GM23338 (cell line): Measurements from ENCODE around the gene ZNF581. TPM values are rescaled to one million over a fixed set of nuclear protein-coding genes. Genes with fewer than 3 reads are reported as not detected.

Source experiments
- ATAC-seq: fragments of 200-7000 bp; cut with Tn5 transposase; 3 replicates; pipeline ENCODE4 v1.9.1; 2020
- DNase-seq: peaks from one replicate; pipeline ENCODE4 v3.0.0-alpha.2; 2015; ENCODE audit warnings: low spot score
- H2AFZ ChIP-seq: fragments of 200-600 bp; sonication (generic); 2 replicates; pipeline ENCODE4 v1.8.0; 2016; ENCODE audit warnings: antibody characterized with exemption, mild to moderate bottlenecking, moderate library complexity
- H3F3A ChIP-seq: fragments of 200-600 bp; sonication (generic); replicated peaks from 2 replicates; pipeline ENCODE4 v1.8.0; 2017; ENCODE audit warnings: antibody characterized with exemption, mixed run types, low read depth
- H3K27ac ChIP-seq: fragments of 200-600 bp; sonication (generic); 2 replicates; pipeline ENCODE4 v1.6.1; 2016; ENCODE audit warnings: low read depth
- H3K27me3 ChIP-seq: fragments of 200-600 bp; sonication (generic); 2 replicates; pipeline ENCODE4 v1.8.0; 2016; ENCODE audit warnings: mild to moderate bottlenecking, mixed run types, moderate library complexity; ENCODE audit not compliant: insufficient read depth
- H3K36me3 ChIP-seq: fragments of 200-600 bp; sonication (generic); 2 replicates; pipeline ENCODE4 v1.8.0; 2016; ENCODE audit warnings: mild to moderate bottlenecking; ENCODE audit not compliant: insufficient read depth
- H3K4me1 ChIP-seq: fragments of 200-600 bp; sonication (generic); 2 replicates; pipeline ENCODE4 v1.8.0; 2016; ENCODE audit warnings: mild to moderate bottlenecking, moderate library complexity; ENCODE audit not compliant: insufficient read depth
- H3K4me2 ChIP-seq: fragments of 200-600 bp; sonication (generic); 2 replicates; pipeline ENCODE4 v1.7.1; 2017; ENCODE audit warnings: mixed run types
- H3K4me3 ChIP-seq: fragments of 200-600 bp; sonication (generic); 2 replicates; pipeline ENCODE4 v1.6.1; 2016; ENCODE audit warnings: mixed run types
- H3K79me2 ChIP-seq: fragments of 200-600 bp; sonication (generic); replicated peaks from 2 replicates; pipeline ENCODE4 v1.8.0; 2017; ENCODE audit warnings: mild to moderate bottlenecking; ENCODE audit not compliant: insufficient read depth
- H3K9me2 ChIP-seq: fragments of 200-600 bp; sonication (generic); 2 replicates; pipeline ENCODE4 v1.8.0; 2017; ENCODE audit not compliant: insufficient read depth
- H4K20me1 ChIP-seq: fragments of 200-600 bp; sonication (generic); replicated peaks from 2 replicates; pipeline ENCODE4 v1.8.0; 2017; ENCODE audit warnings: mild to moderate bottlenecking; ENCODE audit not compliant: insufficient read depth
- H3K27ac Mint-ChIP-seq: 2 replicates; pipeline ENCODE4 v1.8.0; 2020; ENCODE audit warnings: inconsistent platforms, mild to moderate bottlenecking, moderate library complexity, mixed read lengths
- H3K27me3 Mint-ChIP-seq: 3 replicates; pipeline ENCODE4 v1.8.0; 2022; ENCODE audit warnings: low read depth, mild to moderate bottlenecking, moderate library complexity, mixed read lengths, inconsistent platforms; ENCODE audit not compliant: insufficient read depth, poor library complexity
- H3K36me3 Mint-ChIP-seq: 3 replicates; pipeline ENCODE4 v1.8.0; 2021; ENCODE audit warnings: low read depth, mild to moderate bottlenecking, inconsistent platforms, moderate library complexity, mixed read lengths
- H3K4me1 Mint-ChIP-seq: 3 replicates; pipeline ENCODE4 v1.8.0; 2020; ENCODE audit warnings: mild to moderate bottlenecking, inconsistent platforms, mixed read lengths
- H3K4me3 Mint-ChIP-seq: 3 replicates; pipeline ENCODE4 v1.8.0; 2021; ENCODE audit warnings: moderate library complexity, mild to moderate bottlenecking, inconsistent platforms, mixed read lengths
- H3K9me3 Mint-ChIP-seq: 3 replicates; pipeline ENCODE4 v1.8.0; 2020; ENCODE audit warnings: moderate library complexity, mild to moderate bottlenecking, inconsistent platforms, mixed read lengths
- CREB1 ChIP-seq: fragments of 250-450 bp; sonication (Bioruptor Pico); IDR thresholded peaks from 2 replicates; pipeline ENCODE4 v1.5.0; 2020; ENCODE audit warnings: low read depth, mild to moderate bottlenecking, moderate library complexity
- CTCF ChIP-seq, 2 experiments: fragments of 200-600 bp in 1 of 2; sonication (generic) in 1 of 2; conservative IDR thresholded peaks; 2 replicates each; pipeline versions ENCODE4 v1.5.1 to v1.6.1; 2016 to 2017; ENCODE audit warnings: antibody characterized with exemption in 2 of 2, low read depth in 2 of 2, mild to moderate bottlenecking in 2 of 2, moderate library complexity in 1 of 2
- ETS1 ChIP-seq: IDR thresholded peaks from 2 replicates; pipeline ENCODE4 v1.6.1; 2016; ENCODE audit warnings: antibody characterized with exemption
- EZH2 ChIP-seq: fragments of 200-600 bp; sonication (generic); IDR thresholded peaks from one replicate; pipeline ENCODE4 v1.8.0; 2017; ENCODE audit warnings: antibody characterized with exemption, mild to moderate bottlenecking, low read depth; ENCODE audit not compliant: unreplicated experiment
- EZH2phosphoT487 ChIP-seq: fragments of 200-600 bp; sonication (generic); IDR thresholded peaks from one replicate; pipeline ENCODE4 v1.8.1; 2018; ENCODE audit warnings: antibody characterized with exemption; ENCODE audit not compliant: unreplicated experiment
- JUNB ChIP-seq: IDR thresholded peaks from one replicate; pipeline ENCODE4 v1.6.1; 2016; ENCODE audit warnings: antibody characterized with exemption; ENCODE audit not compliant: unreplicated experiment
- NANOG ChIP-seq: IDR thresholded peaks from 2 replicates; pipeline ENCODE4 v1.6.1; 2016; ENCODE audit warnings: antibody characterized with exemption, borderline replicate concordance
- REST ChIP-seq: IDR thresholded peaks from one replicate; pipeline ENCODE4 v1.6.1; 2018; ENCODE audit warnings: antibody characterized with exemption; ENCODE audit not compliant: unreplicated experiment
- STAT1 ChIP-seq: IDR thresholded peaks from one replicate; pipeline ENCODE4 v1.6.1; 2016; ENCODE audit warnings: antibody characterized with exemption; ENCODE audit not compliant: unreplicated experiment
- ZNF331 ChIP-seq: fragments of 250-450 bp; sonication (Bioruptor Pico); IDR thresholded peaks from 2 replicates; pipeline ENCODE4 v1.5.0; 2020; ENCODE audit warnings: low read depth, mild to moderate bottlenecking, moderate library complexity
- ZNF462 ChIP-seq: fragments of 250-450 bp; sonication (Bioruptor Pico); IDR thresholded peaks from 2 replicates; pipeline ENCODE4 v1.5.0; 2020; ENCODE audit warnings: mild to moderate bottlenecking, moderate library complexity
- polyA plus RNA-seq: library from polyadenylated mRNA; unstranded; fragments of >200 nt; fragmentation: Nextera tagmentation; extraction: Ambion mirVana; gene quantifications from 2 replicates; pipeline ENCODE4 v1.2.1, GENCODE V29; 2016
- total RNA-seq: library from RNA; depleted of rRNA; stranded (reverse); fragments of >200 nt; shearing (Covaris generic); gene quantifications from 2 replicates; pipeline ENCODE4 v1.2.3, GENCODE V29; 2014

The ZNF581 gene
- total and polyA plus RNA-seq, 2 experiments from 2014 or later = 48.5 to 87.6 TPM

GRCh38 chr19:55606817-55607216 is 36.6 kb upstream of the ZNF581 start (continued):
- TF ChIP-seq ETS1 = no peak
- no peak for TF ChIP-seq NANOG
- no peak for TF ChIP-seq STAT1
- no peak for TF ChIP-seq JUNB
- TF ChIP-seq CTCF (conservative IDR thresholded peaks at IDR 0.05; ENCODE audit: low read depth in 2 of 2) = no peak
- TF ChIP-seq EZH2 = no peak

- Histone ChIP-seq H2AFZ (no peak overlapping the region), H3K27ac (no peak overlapping the region), H3K79me2 (peaks cover 16% of the 10 kb centered on the region), H3K4me1 (peaks cover 5% of the 10 kb centered on the region), H4K20me1 (peaks cover 33% of the 10 kb centered on the region), H3F3A (peaks cover 16% of the 10 kb centered on the region), H3K4me2 (no peak overlapping the region), H3K9me2 (no peaks in the 10 kb centered on the region), H3K4me3 (no peak overlapping the region), H3K36me3 (peaks cover 5% of the 10 kb centered on the region; the same call in 1 of the 2 replicates), H3K27me3 (no peaks in the 10 kb centered on the region)
- Mint-ChIP-seq H3K27ac (no peak overlapping the region), H3K27me3 (peaks cover 28% of the 10 kb centered on the region), H3K9me3 (no peaks in the 10 kb centered on the region; the same call in 2 of the 3 replicates), H3K36me3 (peaks cover 35% of the 10 kb centered on the region), H3K4me3 (no peak overlapping the region), H3K4me1 (peaks cover 17% of the 10 kb centered on the region)
- TF ChIP-seq ZNF462 (CRISPR knock-in tag) = no peak
- TF ChIP-seq ZNF331 = no peak
- no peak for TF ChIP-seq EZH2
- no peak for TF ChIP-seq REST
- TF ChIP-seq JUNB = no peak
- TF ChIP-seq EZH2phosphoT487 = no peak
- TF ChIP-seq CREB1 (CRISPR knock-in tag) = no peak
- ATAC-seq = no peak
- no peak for DNase-seq
Measured at GRCh38 chr19:55609326-55609725, 34.1 kb upstream of the ZNF581 start.
